Measurements from ENCODE around the gene ADAMTSL1.
"Not testable (repeated sequence)": the region's sequence is repeated elsewhere in the genome, so short reads cannot be mapped to it uniquely, and the experiment has no call there.

The ADAMTSL1 gene

GRCh38 chr9:18921366-18922075 is 447.6 kb downstream of the ADAMTSL1 start:
- no peak for DNase-seq

- DNase-seq, result no peak
Observed at GRCh38 chr9:18922161-18922885, 448.4 kb downstream of the ADAMTSL1 start.

- no peak for DNase-seq
Observed at GRCh38 chr9:18923167-18923566, 449.2 kb downstream of the ADAMTSL1 start.

GRCh38 chr9:18923671-18924430 is 449.9 kb downstream of the ADAMTSL1 start:
- DNase-seq, result no peak

GRCh38 chr9:18925880-18926279 is 451.9 kb downstream of the ADAMTSL1 start:
- no peak for DNase-seq

GRCh38 chr9:18926513-18926912 is 452.6 kb downstream of the ADAMTSL1 start:
- no peak for DNase-seq

- DNase-seq, result no peak
Observed at GRCh38 chr9:18928711-18929110, 454.8 kb downstream of the ADAMTSL1 start.

GRCh38 chr9:18930611-18931010 is 456.7 kb downstream of the ADAMTSL1 start:
- not testable (repeated sequence) for DNase-seq

GRCh38 chr9:18935541-18935940 is 461.6 kb downstream of the ADAMTSL1 start:
- DNase-seq, result no peak

- no peak for DNase-seq
Observed at GRCh38 chr9:18936094-18936871, 462.3 kb downstream of the ADAMTSL1 start.

- DNase-seq, result no peak
Observed at GRCh38 chr9:18939943-18940342, 466.0 kb downstream of the ADAMTSL1 start.

GRCh38 chr9:18941060-18941740 is 467.2 kb downstream of the ADAMTSL1 start:
- no peak for DNase-seq

- no peak for DNase-seq
Observed at GRCh38 chr9:18942801-18943200, 468.8 kb downstream of the ADAMTSL1 start.

GRCh38 chr9:18947892-18948339 is 474.0 kb downstream of the ADAMTSL1 start:
- DNase-seq, result no peak

- DNase-seq, result no peak
Observed at GRCh38 chr9:18951936-18952335, 478.0 kb downstream of the ADAMTSL1 start.

GRCh38 chr9:18955626-18956025 is 481.7 kb downstream of the ADAMTSL1 start:
- DNase-seq, result no peak
